ENCODE data around the gene FRAT1.

FRAT1 gene

DNA sequence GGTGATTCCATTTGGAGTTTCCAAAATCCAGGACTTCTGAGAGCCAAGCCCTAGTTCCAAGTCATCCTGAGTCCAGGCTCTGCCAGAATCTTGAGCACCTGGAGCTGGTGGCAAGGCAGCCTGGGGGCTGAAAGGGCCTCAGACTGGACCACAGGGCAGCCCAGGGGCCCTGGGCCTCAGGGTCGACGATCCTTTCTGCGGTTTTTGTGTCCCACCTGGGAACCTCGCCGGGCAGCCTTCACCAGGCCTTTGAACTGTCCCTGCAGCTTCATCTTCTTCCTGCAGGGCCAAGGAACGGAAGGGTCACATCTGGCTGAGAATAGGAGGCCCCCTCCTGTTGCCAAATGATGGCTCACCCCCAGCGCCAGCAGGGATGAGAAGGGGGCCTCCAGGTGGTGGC lies 37.8 kb downstream of the FRAT1 start:
- Histone ChIP-seq H3K79me2 (ENCODE audit: control insufficient read depth, low read length) (no peaks in the 10 kb centered on the region), H3K9me2 (replicated peaks; ENCODE audit: control insufficient read depth, low read length) (no peaks in the 10 kb centered on the region), H3K36me3 (ENCODE audit: control insufficient read depth, low read length) (peaks cover 52% of the 10 kb centered on the region), H3K9me3 (ENCODE audit: control insufficient read depth, insufficient read depth, low read length) (no peaks in the 10 kb centered on the region), H3K4me3 (ENCODE audit: low read length) (no peak overlapping the region), H3K4me2 (ENCODE audit: low read length) (no peak overlapping the region), H3F3A (ENCODE audit: control insufficient read depth, insufficient read depth) (no peaks in the 10 kb centered on the region), H4K20me1 (ENCODE audit: control insufficient read depth, insufficient read depth, low read depth, low read length) (no peaks in the 10 kb centered on the region), H3K27me3 (ENCODE audit: control insufficient read depth, low read length) (no peaks in the 10 kb centered on the region), H3K4me1 (ENCODE audit: control insufficient read depth, low read length) (no peaks in the 10 kb centered on the region), H3K27ac (ENCODE audit: low read depth, low read length) (no peak overlapping the region)
- TF ChIP-seq EZH2phosphoT487 (IDR thresholded peaks at IDR 0.05; ENCODE audit: borderline replicate concordance, low read length) = no peak
- TF ChIP-seq, protein P1, sequence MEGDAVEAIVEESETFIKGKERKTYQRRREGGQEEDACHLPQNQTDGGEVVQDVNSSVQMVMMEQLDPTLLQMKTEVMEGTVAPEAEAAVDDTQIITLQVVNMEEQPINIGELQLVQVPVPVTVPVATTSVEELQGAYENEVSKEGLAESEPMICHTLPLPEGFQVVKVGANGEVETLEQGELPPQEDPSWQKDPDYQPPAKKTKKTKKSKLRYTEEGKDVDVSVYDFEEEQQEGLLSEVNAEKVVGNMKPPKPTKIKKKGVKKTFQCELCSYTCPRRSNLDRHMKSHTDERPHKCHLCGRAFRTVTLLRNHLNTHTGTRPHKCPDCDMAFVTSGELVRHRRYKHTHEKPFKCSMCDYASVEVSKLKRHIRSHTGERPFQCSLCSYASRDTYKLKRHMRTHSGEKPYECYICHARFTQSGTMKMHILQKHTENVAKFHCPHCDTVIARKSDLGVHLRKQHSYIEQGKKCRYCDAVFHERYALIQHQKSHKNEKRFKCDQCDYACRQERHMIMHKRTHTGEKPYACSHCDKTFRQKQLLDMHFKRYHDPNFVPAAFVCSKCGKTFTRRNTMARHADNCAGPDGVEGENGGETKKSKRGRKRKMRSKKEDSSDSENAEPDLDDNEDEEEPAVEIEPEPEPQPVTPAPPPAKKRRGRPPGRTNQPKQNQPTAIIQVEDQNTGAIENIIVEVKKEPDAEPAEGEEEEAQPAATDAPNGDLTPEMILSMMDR (IDR thresholded peaks at IDR 0.05; ENCODE audit: low read depth, low read length, poor library complexity, severe bottlenecking) = no peak

DNA sequence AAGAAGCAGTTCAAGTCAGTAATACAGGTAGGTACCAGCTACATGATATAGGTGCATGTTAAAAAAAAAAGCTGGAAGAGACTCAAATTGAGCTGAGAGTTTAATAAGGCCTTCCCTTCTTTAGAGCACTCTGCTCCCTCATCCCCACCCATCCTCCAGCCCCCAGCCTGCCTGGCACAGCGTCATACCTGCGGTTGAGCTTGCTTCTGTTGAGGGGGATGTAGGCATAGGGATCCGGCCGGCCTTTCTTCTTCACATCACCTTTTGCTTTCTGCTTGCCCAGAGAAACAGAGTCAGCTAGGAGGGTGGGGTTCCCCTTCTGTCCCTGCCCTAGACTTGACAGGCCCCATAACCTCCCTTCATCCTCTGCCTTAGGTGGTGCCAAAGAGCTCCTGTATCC lies 39.3 kb downstream of the FRAT1 start:
- no peaks in the 10 kb centered on the region for H3F3A ChIP-seq (ENCODE audit: control insufficient read depth, insufficient read depth)
- peaks cover 61% of the 10 kb centered on the region for H3K36me3 ChIP-seq (ENCODE audit: control insufficient read depth, low read length)
- H3K4me1 ChIP-seq (ENCODE audit: control insufficient read depth, low read length) = no peaks in the 10 kb centered on the region
- no peaks in the 10 kb centered on the region for H3K9me3 ChIP-seq (ENCODE audit: control insufficient read depth, insufficient read depth, low read length)
- no peaks in the 10 kb centered on the region for H3K27me3 ChIP-seq (ENCODE audit: control insufficient read depth, low read length)
- H3K4me3 ChIP-seq (ENCODE audit: low read length) = no peak overlapping the region
- no peak overlapping the region for H3K27ac ChIP-seq (ENCODE audit: low read depth, low read length)
- no peak overlapping the region for H3K4me2 ChIP-seq (ENCODE audit: low read length)
- H3K9me2 ChIP-seq (replicated peaks; ENCODE audit: control insufficient read depth, low read length) = no peaks in the 10 kb centered on the region
- H4K20me1 ChIP-seq (ENCODE audit: control insufficient read depth, insufficient read depth, low read depth, low read length) = no peaks in the 10 kb centered on the region
- TF ChIP-seq, protein P1 (IDR thresholded peaks at IDR 0.05; ENCODE audit: low read depth, low read length, poor library complexity, severe bottlenecking) = no peak
- no peak for TF ChIP-seq EZH2phosphoT487 (IDR thresholded peaks at IDR 0.05; ENCODE audit: borderline replicate concordance, low read length)
- no peaks in the 10 kb centered on the region for H3K79me2 ChIP-seq (ENCODE audit: control insufficient read depth, low read length)

DNA sequence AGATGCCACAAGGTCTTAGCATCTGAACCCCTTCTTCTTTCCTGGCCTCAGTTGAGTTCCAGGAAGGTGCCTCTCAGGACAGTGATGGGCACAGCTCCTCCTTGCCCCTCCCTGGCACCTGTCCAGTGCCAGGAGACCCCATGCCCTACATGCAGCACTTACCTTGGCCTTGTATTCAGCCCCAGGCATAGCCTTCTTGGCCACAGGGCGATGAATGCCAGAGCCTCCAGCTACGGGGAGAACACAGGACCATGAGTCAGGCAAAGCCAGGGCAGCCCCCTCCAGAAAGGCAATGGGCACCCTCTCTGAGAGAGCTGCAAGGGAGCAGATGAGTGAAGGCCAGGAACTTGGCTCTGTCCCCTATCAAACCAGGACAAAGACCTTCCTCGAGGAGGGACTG lies 39.7 kb downstream of the FRAT1 start:
- no peak for TF ChIP-seq EZH2phosphoT487 (IDR thresholded peaks at IDR 0.05; ENCODE audit: borderline replicate concordance, low read length)
- TF ChIP-seq, protein P1 (IDR thresholded peaks at IDR 0.05; ENCODE audit: low read depth, low read length, poor library complexity, severe bottlenecking) = no peak
- no peaks in the 10 kb centered on the region for H4K20me1 ChIP-seq (ENCODE audit: control insufficient read depth, insufficient read depth, low read depth, low read length)
- no peaks in the 10 kb centered on the region for H3K27me3 ChIP-seq (ENCODE audit: control insufficient read depth, low read length)
- H3K4me1 ChIP-seq (ENCODE audit: control insufficient read depth, low read length) = no peaks in the 10 kb centered on the region
- H3K79me2 ChIP-seq (ENCODE audit: control insufficient read depth, low read length) = no peaks in the 10 kb centered on the region
- H3F3A ChIP-seq (ENCODE audit: control insufficient read depth, insufficient read depth) = no peaks in the 10 kb centered on the region
- H3K4me2 ChIP-seq (ENCODE audit: low read length) = no peak overlapping the region
- peaks cover 65% of the 10 kb centered on the region for H3K36me3 ChIP-seq (ENCODE audit: control insufficient read depth, low read length)
- no peak overlapping the region for H3K27ac ChIP-seq (ENCODE audit: low read depth, low read length)
- no peaks in the 10 kb centered on the region for H3K9me2 ChIP-seq (replicated peaks; ENCODE audit: control insufficient read depth, low read length)
- no peaks in the 10 kb centered on the region for H3K9me3 ChIP-seq (ENCODE audit: control insufficient read depth, insufficient read depth, low read length)
- H3K4me3 ChIP-seq (ENCODE audit: low read length) = no peak overlapping the region
